Endothelial cell of umbilical vein (primary cell): Measurements from ENCODE around the gene SIRT3. TPM values are rescaled to one million over a fixed set of nuclear protein-coding genes. Genes with fewer than 3 reads are reported as not detected.

Experiments
- BruUV-seq: library from RNA; stranded (reverse); fragments of 400-500 nt; replicated peaks from 2 replicates; lab custom pipeline; 2021; lab: Mats Ljungman, UMichigan
- CTCF ChIA-PET: fragments of 300-600, 350-600 bp; sonication (Branson Sonifier 250); formaldehyde crosslinking; loops from one replicate; lab custom pipeline; 2021; ENCODE audit warnings: antibody characterized with exemption, inconsistent platforms; lab: Charles Lee
- POLR2A ChIA-PET: fragments of 300-600, 350-600 bp; sonication (Branson Sonifier 250); formaldehyde crosslinking; loops from one replicate; lab custom pipeline; 2021; ENCODE audit warnings: antibody characterized with exemption, inconsistent platforms; lab: Charles Lee
- DNase-seq: peaks from one replicate; pipeline ENCODE4 v3.0.0-alpha.2; 2011; ENCODE audit warnings: low read depth, low spot score
- FAIRE-seq: peaks from 2 replicates; lab custom pipeline; 2011; peaks lifted over from hg19 to GRCh38; lab: Jason Lieb, UNC
- H2AFZ ChIP-seq: 2 replicates; pipeline ENCODE4 v1.6.0; 2012; ENCODE audit warnings: low read depth, low read length, control low read depth, inconsistent platforms
- H3K27ac ChIP-seq: 2 replicates; pipeline ENCODE4 v1.5.1; 2011; ENCODE audit warnings: low read depth, mild to moderate bottlenecking, control low read depth, low read length, moderate library complexity; ENCODE audit not compliant: insufficient read depth
- H3K27me3 ChIP-seq, 2 experiments: 2 replicates each; pipeline versions ENCODE4 v1.6.0 to v1.6.1; 2011; ENCODE audit warnings: low read length in 2 of 2, mixed read lengths in 1 of 2; ENCODE audit not compliant: control insufficient read depth in 2 of 2, insufficient read depth in 2 of 2
- H3K36me3 ChIP-seq, 2 experiments: 2 replicates in 1 of 2; 3 replicates in 1 of 2; pipeline ENCODE4 v1.5.1; 2011; ENCODE audit warnings: low read length in 2 of 2, mild to moderate bottlenecking in 1 of 2, moderate library complexity in 1 of 2; ENCODE audit not compliant: control insufficient read depth in 2 of 2, insufficient read depth in 2 of 2; ENCODE audit errors: extremely low read depth in 1 of 2
- H3K4me1 ChIP-seq: 3 replicates; pipeline ENCODE4 v1.5.1; 2011; ENCODE audit warnings: mild to moderate bottlenecking, low read length; ENCODE audit not compliant: control insufficient read depth, insufficient read depth; ENCODE audit errors: extremely low read depth
- H3K4me2 ChIP-seq: 2 replicates; pipeline ENCODE4 v1.6.1; 2011; ENCODE audit warnings: low read length, control low read depth, mixed read lengths; ENCODE audit not compliant: insufficient read depth
- H3K4me3 ChIP-seq, 3 experiments: fragments of 200-600 bp in 1 of 3; sonication (generic), shearing (Covaris generic) in 1 of 3; replicated peaks in 1 of 3; 2 replicates each; pipeline ENCODE4 v1.5.1; 2011 to 2016; ENCODE audit warnings: control low read depth in 3 of 3, low read length in 3 of 3, mild to moderate bottlenecking in 2 of 3, inconsistent platforms in 1 of 3, low read depth in 1 of 3, moderate library complexity in 1 of 3; ENCODE audit not compliant: insufficient read depth in 1 of 3
- H3K79me2 ChIP-seq: 2 replicates; pipeline ENCODE4 v1.6.0; 2012; ENCODE audit warnings: low read length, inconsistent platforms; ENCODE audit not compliant: control insufficient read depth, insufficient read depth
- H3K9ac ChIP-seq: replicated peaks from 2 replicates; pipeline ENCODE3; 2011; ENCODE audit warnings: low read length, control low read depth; ENCODE audit not compliant: insufficient read depth; ENCODE audit errors: extremely low read depth
- H3K9me1 ChIP-seq: replicated peaks from 3 replicates; pipeline ENCODE4 v1.6.0; 2011; ENCODE audit warnings: mild to moderate bottlenecking, low read length; ENCODE audit not compliant: control insufficient read depth, insufficient read depth; ENCODE audit errors: extremely low read depth
- H3K9me3 ChIP-seq: replicated peaks from 2 replicates; pipeline ENCODE4 v1.5.1; 2012; ENCODE audit warnings: low read length, inconsistent platforms; ENCODE audit not compliant: control insufficient read depth, insufficient read depth
- H4K20me1 ChIP-seq: replicated peaks from 2 replicates; pipeline ENCODE3; 2011; ENCODE audit warnings: mild to moderate bottlenecking, low read length; ENCODE audit not compliant: control insufficient read depth, insufficient read depth; ENCODE audit errors: extremely low read depth
- CTCF ChIP-seq, 2 donors: IDR thresholded peaks; 1 replicate in 1 of 2; 2 replicates in 1 of 2; pipeline ENCODE4 v1.5.1; 2011; ENCODE audit warnings: low read length in 2 of 2, mild to moderate bottlenecking in 2 of 2, moderate library complexity in 2 of 2, control low read depth in 1 of 2, inconsistent platforms in 1 of 2, low read depth in 1 of 2; ENCODE audit not compliant: insufficient read depth in 1 of 2; ENCODE audit errors: extremely low read depth in 1 of 2
- EZH2 ChIP-seq: IDR thresholded peaks from 2 replicates; pipeline ENCODE4 v1.6.1; 2012; ENCODE audit warnings: borderline replicate concordance, low read depth, mild to moderate bottlenecking, moderate library complexity, low read length, inconsistent platforms; ENCODE audit not compliant: severe bottlenecking
- FOS ChIP-seq: IDR thresholded peaks from 2 replicates; pipeline ENCODE4 v1.6.1; 2011; ENCODE audit warnings: mild to moderate bottlenecking, low read length, moderate library complexity, borderline replicate concordance; ENCODE audit not compliant: insufficient read depth
- GATA2 ChIP-seq: IDR thresholded peaks from 2 replicates; pipeline ENCODE4 v1.7.0; 2011; ENCODE audit warnings: low read depth, mild to moderate bottlenecking, moderate library complexity, mixed read lengths, low read length; ENCODE audit not compliant: insufficient read length, insufficient read depth
- JUN ChIP-seq: IDR thresholded peaks from 2 replicates; pipeline ENCODE4 v1.6.1; 2011; ENCODE audit warnings: borderline replicate concordance, low read depth; ENCODE audit not compliant: insufficient read length, insufficient read depth
- MAX ChIP-seq: IDR thresholded peaks from 2 replicates; pipeline ENCODE4 v1.6.1; 2011; ENCODE audit not compliant: insufficient read depth, insufficient read length
- MYC ChIP-seq: IDR thresholded peaks from one replicate; pipeline ENCODE4 v1.6.1; 2011; ENCODE audit warnings: mild to moderate bottlenecking, low read depth, low read length
- POLR2A ChIP-seq: IDR thresholded peaks from 2 replicates; pipeline ENCODE4 v1.6.1; 2012; ENCODE audit warnings: low read depth, mild to moderate bottlenecking, control low read depth, low read length
- POLR2AphosphoS5 ChIP-seq: IDR thresholded peaks from 2 replicates; pipeline ENCODE4 v1.6.1; 2012; ENCODE audit warnings: low read depth, mild to moderate bottlenecking, control low read depth, low read length, moderate library complexity; ENCODE audit not compliant: insufficient read depth
- dilution Hi-C: fragments of 300-500 bp; cut with MboI; formaldehyde crosslinking; loops from one replicate; pipeline ENCODE4 v1.15.0; 2019; ENCODE audit warnings: low sequenced_read_pairs; ENCODE audit not compliant: extremely low pct_ligation_motif_present
- intact Hi-C: fragments of 100-400 bp; cut with micrococcal nuclease; formaldehyde crosslinking; loops from one replicate; pipeline ENCODE4 v1.10.0; 2022
- polyA plus RNA-seq, 4 experiments: library from polyadenylated mRNA; depleted of rRNA in 3 of 4; stranded (reverse) in 3 of 4; unstranded in 1 of 4; fragments of >200 nt; gene quantifications; 2 replicates each; pipeline versions ENCODE4 v1.2.1 to v1.2.3, GENCODE V29; 2011 to 2012; ENCODE audit warnings: missing spikeins in 1 of 4
- total RNA-seq: library from RNA; stranded (reverse); gene quantifications from 2 replicates; pipeline ENCODE4 v1.2.3, GENCODE V29; 2021

SIRT3 gene
- total and polyA plus RNA-seq, 2 donors (not counting 3 experiments of a cell fraction or from before 2014, with no cell fraction given): 12.0 to 18.3 TPM

DNA sequence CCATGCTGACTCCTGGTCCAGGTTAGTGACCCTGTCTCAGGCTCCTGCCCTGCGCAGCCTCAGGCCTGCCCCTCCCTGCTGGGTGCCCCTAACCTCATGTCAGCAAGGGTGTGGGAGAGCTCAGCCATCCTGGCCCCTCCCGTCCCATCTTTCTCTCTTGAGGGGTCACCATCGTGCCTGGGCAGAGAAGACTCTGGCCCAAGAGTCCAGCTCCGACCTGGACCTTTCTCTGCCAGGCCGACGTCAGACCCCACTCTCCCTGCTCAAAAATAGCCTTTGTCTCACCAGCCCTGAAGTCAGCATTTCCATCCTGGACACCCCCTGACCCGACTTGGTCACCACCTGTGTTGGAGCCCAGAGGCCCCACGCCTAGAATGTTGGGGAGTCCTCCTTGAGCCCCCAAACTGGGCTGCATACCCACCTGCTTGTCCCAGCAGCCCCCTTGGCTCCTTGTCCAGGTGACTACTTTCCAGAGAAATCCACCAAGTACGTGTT lies 38.4 kb downstream of the SIRT3 start:
- CTCF ChIA-PET: interaction anchor here (0.8 kb wide), 1 partner anchor 10 kb away, joined by 3 read pairs; the partner anchor contains the start of genes BET1L and RIC8A
- Histone ChIP-seq H3K36me3 (no peaks in the 10 kb centered on the region), H3K9ac (no peak overlapping the region), H3K4me1 (no peaks in the 10 kb centered on the region), H3K9me3 (no peaks in the 10 kb centered on the region), H3K79me2 (no peaks in the 10 kb centered on the region), H3K27ac (no peak overlapping the region), H2AFZ (no peak overlapping the region), H4K20me1 (no peaks in the 10 kb centered on the region), H3K4me3 (no peak overlapping the region), H3K4me2 (no peak overlapping the region), H3K27me3 (no peaks in the 10 kb centered on the region), H3K9me1 (no peaks in the 10 kb centered on the region)
- DNase-seq (no peak), FAIRE-seq (no peak)
- dilution Hi-C loops: no loop called here
- POLR2A ChIA-PET: no interaction called here
- TF ChIP-seq FOS: no peak
- intact Hi-C loops: no loop called here
- BruUV-seq: no TSS peak

GRCh38 chr11:196786-197731 lies 39.1 kb downstream of the SIRT3 start:
- no peaks in the 10 kb centered on the region for H3K9me1 ChIP-seq
- H3K4me2 ChIP-seq: no peak overlapping the region
- CTCF ChIA-PET: interaction anchor here (0.8 kb wide), 2 partner anchors 10 to 53 kb away, joined by 3 to 4 read pairs; partner anchors contain the start of genes BET1L and RIC8A
- H3K9ac ChIP-seq: no peak overlapping the region
- no peaks in the 10 kb centered on the region for H3K9me3 ChIP-seq
- dilution Hi-C loops: no loop called here
- H4K20me1 ChIP-seq: no peaks in the 10 kb centered on the region
- POLR2A ChIA-PET: no interaction called here
- no peak overlapping the region for H2AFZ ChIP-seq
- H3K79me2 ChIP-seq: no peaks in the 10 kb centered on the region
- no peak for DNase-seq
- no peak for TF ChIP-seq FOS
- TF ChIP-seq CTCF (IDR thresholded peaks at IDR 0.05; ENCODE audit: extremely low read depth in 1 of 2, insufficient read depth in 1 of 2, low read depth in 1 of 2, low read length in 2 of 2): no peak
- TF ChIP-seq MAX: no peak
- no peak for TF ChIP-seq MYC
- TF ChIP-seq EZH2: no peak
- TF ChIP-seq POLR2A: no peak
- TF ChIP-seq POLR2AphosphoS5: no peak
- TF ChIP-seq GATA2: no peak
- no peak for TF ChIP-seq JUN
- intact Hi-C loops: no loop called here
- H3K36me3 ChIP-seq: no peaks in the 10 kb centered on the region
- FAIRE-seq: no peak
- H3K27ac ChIP-seq: no peak overlapping the region
- no peaks in the 10 kb centered on the region for H3K4me1 ChIP-seq
- no peak overlapping the region for H3K4me3 ChIP-seq
- H3K27me3 ChIP-seq: no peaks in the 10 kb centered on the region
- BruUV-seq: no TSS peak
